Neural progenitor cell (in vitro differentiated cells): ENCODE data around the gene FAM229A.

Experiments used
- EZH2 ChIP-seq: fragments of 200-600 bp; sonication (generic); IDR thresholded peaks from 2 replicates; pipeline ENCODE4 v1.6.1; 2017; ENCODE audit warnings: antibody characterized with exemption, mild to moderate bottlenecking, moderate library complexity
- EZH2phosphoT487 ChIP-seq: fragments of 200-600 bp; sonication (generic); IDR thresholded peaks from 2 replicates; pipeline ENCODE4 v1.6.1; 2017; ENCODE audit warnings: antibody characterized with exemption
- TF ChIP-seq, protein P1 (sequence below): fragments of 200-600 bp; sonication (generic); IDR thresholded peaks from 2 replicates; pipeline ENCODE4 v1.5.1; 2017; ENCODE audit warnings: antibody characterized with exemption, mild to moderate bottlenecking

DNA sequence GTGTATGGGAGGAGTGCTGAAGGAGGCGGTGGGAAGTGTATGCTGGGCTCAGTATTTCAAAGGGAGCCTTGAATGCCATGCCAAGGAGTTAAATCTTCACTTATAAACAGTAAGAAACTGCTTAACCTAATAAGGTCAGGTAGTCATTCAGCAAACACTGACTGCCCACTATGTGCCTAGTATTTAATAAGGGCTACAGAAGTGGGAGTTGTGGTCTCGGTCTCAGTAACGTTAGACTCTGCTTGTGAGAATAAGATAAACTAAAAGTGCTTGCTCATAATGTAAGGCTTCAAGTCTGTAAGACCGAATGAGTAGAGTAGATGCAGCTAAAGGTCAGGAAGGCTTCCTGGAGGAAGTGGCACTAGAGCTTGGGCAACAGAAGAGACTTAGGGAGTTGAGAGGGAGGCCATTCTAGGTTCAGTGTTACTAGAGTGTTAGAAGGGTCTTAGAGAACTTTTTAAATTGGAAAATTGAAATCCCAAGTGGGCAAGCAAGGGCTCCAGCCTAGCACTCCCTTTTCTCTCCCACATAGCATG lies 32.3 kb downstream of the FAM229A start:
- TF ChIP-seq EZH2 (no peak), EZH2phosphoT487 (no peak)
- TF ChIP-seq, protein P1, sequence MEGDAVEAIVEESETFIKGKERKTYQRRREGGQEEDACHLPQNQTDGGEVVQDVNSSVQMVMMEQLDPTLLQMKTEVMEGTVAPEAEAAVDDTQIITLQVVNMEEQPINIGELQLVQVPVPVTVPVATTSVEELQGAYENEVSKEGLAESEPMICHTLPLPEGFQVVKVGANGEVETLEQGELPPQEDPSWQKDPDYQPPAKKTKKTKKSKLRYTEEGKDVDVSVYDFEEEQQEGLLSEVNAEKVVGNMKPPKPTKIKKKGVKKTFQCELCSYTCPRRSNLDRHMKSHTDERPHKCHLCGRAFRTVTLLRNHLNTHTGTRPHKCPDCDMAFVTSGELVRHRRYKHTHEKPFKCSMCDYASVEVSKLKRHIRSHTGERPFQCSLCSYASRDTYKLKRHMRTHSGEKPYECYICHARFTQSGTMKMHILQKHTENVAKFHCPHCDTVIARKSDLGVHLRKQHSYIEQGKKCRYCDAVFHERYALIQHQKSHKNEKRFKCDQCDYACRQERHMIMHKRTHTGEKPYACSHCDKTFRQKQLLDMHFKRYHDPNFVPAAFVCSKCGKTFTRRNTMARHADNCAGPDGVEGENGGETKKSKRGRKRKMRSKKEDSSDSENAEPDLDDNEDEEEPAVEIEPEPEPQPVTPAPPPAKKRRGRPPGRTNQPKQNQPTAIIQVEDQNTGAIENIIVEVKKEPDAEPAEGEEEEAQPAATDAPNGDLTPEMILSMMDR, result no peak
